LHCN-M2 (cell line): Measurements from ENCODE around the gene RBMY1A1. TPM values are rescaled to one million over a fixed set of nuclear protein-coding genes. Genes with fewer than 3 reads are reported as not detected.
"Not testable (repeated sequence)": the region's sequence is repeated elsewhere in the genome, so short reads cannot be mapped to it uniquely, and the experiment has no call there.

Experiments used
- DNase-seq: peaks from one replicate; pipeline ENCODE4 v3.0.0-alpha.2; 2012; ENCODE audit warnings: low read depth
- polyA plus RNA-seq: library from polyadenylated mRNA; unstranded; fragments of >200 nt; gene quantifications from one replicate; pipeline ENCODE4 v1.2.1, GENCODE V29; 2012; ENCODE audit warnings: missing spikeins
- total RNA-seq: library from RNA; depleted of rRNA; stranded (reverse); fragments of >200 nt; gene quantifications from 2 replicates; pipeline ENCODE4 v1.2.3, GENCODE V29; 2014; rRNA removed

RBMY1A1 gene
- not detected in 2 replicates for total RNA-seq
- not detected for polyA plus RNA-seq

DNA sequence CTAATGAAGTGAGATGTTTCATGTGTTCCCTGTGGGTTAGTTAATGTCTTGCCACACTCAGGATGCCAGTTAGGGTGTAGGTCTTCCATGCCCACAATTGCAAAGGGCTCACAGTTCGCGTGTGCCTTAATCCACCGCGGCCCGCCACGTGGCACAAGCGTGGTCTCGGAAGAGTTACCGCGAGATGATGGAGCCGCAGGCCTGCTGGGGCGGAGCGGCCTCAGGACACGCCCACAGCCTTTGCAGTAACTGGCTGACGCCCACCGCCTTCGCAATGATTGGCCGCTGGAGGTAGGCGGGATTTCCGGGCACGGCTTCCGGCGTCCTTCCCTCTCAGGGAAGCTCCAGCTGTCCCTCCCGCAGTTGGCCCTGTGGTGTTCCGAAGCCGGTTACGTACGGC lies at the start of gene RBMY1A1:
Gene RBMY1A1, plus strand, starts transcription at position 301 of the 400 bp plus-strand sequence. CDS start 2,013 bp downstream, outside the sequence.
- not testable (repeated sequence) for DNase-seq

DNA sequence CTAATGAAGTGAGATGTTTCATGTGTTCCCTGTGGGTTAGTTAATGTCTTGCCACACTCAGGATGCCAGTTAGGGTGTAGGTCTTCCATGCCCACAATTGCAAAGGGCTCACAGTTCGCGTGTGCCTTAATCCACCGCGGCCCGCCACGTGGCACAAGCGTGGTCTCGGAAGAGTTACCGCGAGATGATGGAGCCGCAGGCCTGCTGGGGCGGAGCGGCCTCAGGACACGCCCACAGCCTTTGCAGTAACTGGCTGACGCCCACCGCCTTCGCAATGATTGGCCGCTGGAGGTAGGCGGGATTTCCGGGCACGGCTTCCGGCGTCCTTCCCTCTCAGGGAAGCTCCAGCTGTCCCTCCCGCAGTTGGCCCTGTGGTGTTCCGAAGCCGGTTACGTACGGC lies 23.6 kb upstream of the RBMY1A1 start, which contains the start of gene RBMY1B:
Gene RBMY1B, plus strand, starts transcription at position 301 of the 400 bp plus-strand sequence. CDS start 2,013 bp downstream, outside the sequence.
- not testable (repeated sequence) for DNase-seq

DNA sequence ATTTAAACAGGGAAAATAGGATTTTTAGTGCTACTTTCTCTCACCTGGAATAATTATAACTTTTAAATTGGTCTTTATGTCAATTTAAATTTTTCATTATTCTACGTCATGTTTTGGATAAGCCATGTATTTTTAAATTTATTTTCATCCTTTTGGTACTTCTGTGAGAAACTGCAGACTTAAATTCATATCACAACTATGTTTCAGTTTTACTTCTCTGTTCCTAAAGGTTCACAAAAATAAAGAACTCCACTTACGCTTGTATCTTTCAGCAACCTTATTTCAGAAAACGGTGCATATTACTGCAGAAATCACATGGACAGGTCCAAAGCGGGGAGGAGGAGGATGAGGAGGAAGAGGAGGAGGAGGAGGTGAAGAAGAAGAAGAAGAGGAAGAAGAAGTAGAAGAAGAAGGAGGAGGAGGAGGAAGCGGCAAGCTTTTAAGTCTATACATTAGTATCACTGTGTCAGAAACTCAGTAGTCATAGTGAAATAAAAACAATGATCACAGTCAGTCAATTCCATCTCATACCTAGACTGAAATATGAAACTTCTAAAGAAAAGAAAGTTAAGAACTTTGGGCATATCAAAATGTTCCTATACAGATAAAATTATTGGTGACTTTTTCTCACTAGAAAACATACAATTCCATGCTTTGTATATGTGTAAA lies 24.8 kb downstream of the RBMY1A1 start:
- not testable (repeated sequence) for DNase-seq

DNA sequence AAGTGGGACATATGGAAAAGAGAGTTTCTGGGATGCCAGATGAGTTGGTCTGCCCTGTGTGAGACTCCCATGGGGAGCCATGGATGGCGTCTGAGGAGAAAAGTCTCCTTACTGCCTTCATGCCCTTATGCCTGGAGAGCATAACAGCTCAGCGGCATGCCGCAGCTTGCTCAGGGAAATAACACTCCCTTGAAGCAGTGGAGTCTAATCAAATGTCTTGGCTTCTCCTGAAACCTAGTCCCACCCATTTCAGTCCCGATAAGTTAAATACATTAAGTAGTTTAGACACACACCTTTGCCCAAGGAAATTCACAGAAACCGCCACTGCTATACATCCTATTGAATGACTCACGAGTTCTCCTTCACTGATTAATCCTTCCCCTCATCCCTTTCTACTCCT lies 50.8 kb downstream of the RBMY1A1 start:
- no peak for DNase-seq

DNA sequence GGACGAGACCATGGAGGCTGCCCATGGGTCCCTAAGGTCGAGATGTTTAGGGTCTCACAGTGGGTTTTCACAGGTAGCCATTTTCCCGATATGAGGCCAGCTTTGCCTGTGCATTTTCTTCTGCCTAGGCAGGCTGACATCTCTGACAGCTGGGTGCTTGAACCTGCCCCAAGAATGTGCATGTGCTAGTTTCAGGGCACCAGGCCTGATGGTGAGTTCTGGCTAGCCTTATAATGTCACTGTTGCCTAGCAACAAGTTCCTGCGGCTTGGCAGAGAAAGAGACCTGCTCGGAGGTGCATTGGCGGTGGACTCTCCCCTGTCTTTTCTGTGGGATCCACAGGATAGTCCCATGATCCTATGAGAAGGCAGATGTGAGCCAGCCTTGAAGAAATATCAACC lies 51.8 kb downstream of the RBMY1A1 start:
- DNase-seq = not testable (repeated sequence)

DNA sequence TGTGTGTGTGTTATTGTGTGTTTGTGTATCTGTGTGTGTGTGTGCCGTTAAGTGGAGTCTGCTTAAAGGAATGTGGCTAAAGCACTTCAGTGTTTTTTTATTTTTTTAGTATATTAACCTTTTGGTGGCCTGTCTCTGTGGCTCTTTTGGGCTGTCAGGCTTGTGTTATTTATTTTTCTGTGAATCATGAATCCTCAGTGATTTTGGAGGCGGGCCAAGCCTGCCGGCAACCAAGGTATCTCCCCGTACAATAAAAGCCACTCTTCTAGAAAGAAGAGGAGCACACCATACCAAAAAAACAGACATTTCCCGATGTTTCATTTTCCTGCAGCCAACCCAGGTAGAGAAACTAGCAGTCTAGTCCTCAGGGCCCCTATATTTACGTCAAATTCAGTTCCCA lies 57.4 kb downstream of the RBMY1A1 start:
- no peak for DNase-seq

DNA sequence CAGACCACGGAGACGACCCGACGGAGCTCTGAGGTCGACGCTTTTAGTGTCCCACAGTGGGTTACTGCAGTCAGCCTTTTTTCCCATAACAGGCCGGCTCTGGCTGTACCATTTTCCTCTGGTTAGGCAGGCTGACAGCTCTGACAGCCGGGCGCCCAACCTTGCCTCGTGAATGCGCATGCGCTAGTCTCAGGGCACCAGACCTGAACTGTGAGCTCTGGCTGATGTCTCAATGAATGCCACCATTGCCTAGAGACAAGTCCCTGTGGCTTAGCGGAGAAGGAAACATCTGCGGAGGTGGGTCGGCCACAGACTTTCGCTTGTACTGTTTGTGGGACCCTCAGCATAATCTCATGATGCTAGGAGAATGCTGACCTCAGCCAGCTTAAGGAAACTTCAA lies 61.6 kb downstream of the RBMY1A1 start:
- DNase-seq = not testable (repeated sequence)

Other genes with a start within 250 kb of the RBMY1A1 start
- gene RBMY1B, start 23.5 kb upstream of the RBMY1A1 start, total RNA-seq = not detected in 2 replicates